Astrocyte (in vitro differentiated cells and primary cell): ENCODE results near the gene YPEL1.

ENCODE experiments used
- EZH2 ChIP-seq: IDR thresholded peaks from 2 replicates; pipeline ENCODE4 v1.6.1; 2012; ENCODE audit warnings: mild to moderate bottlenecking, low read length, inconsistent platforms; ENCODE audit not compliant: insufficient read depth
- TF ChIP-seq, protein P1 (sequence below): IDR thresholded peaks from 2 replicates; pipeline ENCODE4 v1.5.1; 2011; ENCODE audit warnings: low read depth, mild to moderate bottlenecking, inconsistent platforms, low read length, moderate library complexity; ENCODE audit not compliant: insufficient read depth

- TF ChIP-seq, protein P1, sequence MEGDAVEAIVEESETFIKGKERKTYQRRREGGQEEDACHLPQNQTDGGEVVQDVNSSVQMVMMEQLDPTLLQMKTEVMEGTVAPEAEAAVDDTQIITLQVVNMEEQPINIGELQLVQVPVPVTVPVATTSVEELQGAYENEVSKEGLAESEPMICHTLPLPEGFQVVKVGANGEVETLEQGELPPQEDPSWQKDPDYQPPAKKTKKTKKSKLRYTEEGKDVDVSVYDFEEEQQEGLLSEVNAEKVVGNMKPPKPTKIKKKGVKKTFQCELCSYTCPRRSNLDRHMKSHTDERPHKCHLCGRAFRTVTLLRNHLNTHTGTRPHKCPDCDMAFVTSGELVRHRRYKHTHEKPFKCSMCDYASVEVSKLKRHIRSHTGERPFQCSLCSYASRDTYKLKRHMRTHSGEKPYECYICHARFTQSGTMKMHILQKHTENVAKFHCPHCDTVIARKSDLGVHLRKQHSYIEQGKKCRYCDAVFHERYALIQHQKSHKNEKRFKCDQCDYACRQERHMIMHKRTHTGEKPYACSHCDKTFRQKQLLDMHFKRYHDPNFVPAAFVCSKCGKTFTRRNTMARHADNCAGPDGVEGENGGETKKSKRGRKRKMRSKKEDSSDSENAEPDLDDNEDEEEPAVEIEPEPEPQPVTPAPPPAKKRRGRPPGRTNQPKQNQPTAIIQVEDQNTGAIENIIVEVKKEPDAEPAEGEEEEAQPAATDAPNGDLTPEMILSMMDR = no peak
- no peak for TF ChIP-seq EZH2
Observed at GRCh38 chr22:21681566-21682370, 53.8 kb downstream of the YPEL1 start.
